PC-9 (cell line): ENCODE results near the gene FBXO9. TPM values are rescaled to one million over a fixed set of nuclear protein-coding genes. Genes with fewer than 3 reads are reported as not detected.
A peak's percentile ranks its signal among the peaks of the same experiment; 100 is the strongest.

ENCODE experiments used
- BruUV-seq: library from RNA; stranded (reverse); fragments of 400-500 nt; replicated peaks from 2 replicates; lab custom pipeline; 2021; lab: Mats Ljungman, UMichigan
- CTCF ChIA-PET: fragments of 300-600 bp; sonication (Branson Sonifier 250); formaldehyde crosslinking; loops from one replicate; lab custom pipeline; 2022; ENCODE audit warnings: antibody characterized with exemption; lab: Charles Lee
- POLR2A ChIA-PET: fragments of 300-600 bp; sonication (Branson Sonifier 250); formaldehyde crosslinking; loops from one replicate; lab custom pipeline; 2022; ENCODE audit warnings: antibody characterized with exemption; ENCODE audit not compliant: unreplicated experiment; lab: Charles Lee
- DNase-seq, 2 experiments: peaks; one replicate each; pipeline versions ENCODE4 v3.0.0 to v3.0.0-alpha.2; 2015 to 2022; ENCODE audit warnings: mixed read lengths in 1 of 2
- H2AFZ ChIP-seq: fragments of 200-600 bp; sonication (generic); 2 replicates; pipeline ENCODE4 v1.8.1; 2017; ENCODE audit warnings: antibody characterized with exemption
- H3F3A ChIP-seq: fragments of 200-600 bp; sonication (generic); 2 replicates; pipeline ENCODE4 v1.8.1; 2017; ENCODE audit warnings: antibody characterized with exemption, mild to moderate bottlenecking, low read depth; ENCODE audit not compliant: insufficient read depth
- H3K27ac ChIP-seq: fragments of 200-600 bp; sonication (generic); 2 replicates; pipeline ENCODE4 v1.6.1; 2016; ENCODE audit warnings: mixed run types
- H3K27me3 ChIP-seq: fragments of 200-600 bp; sonication (generic); 2 replicates; pipeline ENCODE4 v1.6.1; 2016; ENCODE audit warnings: low read depth, mixed run types; ENCODE audit not compliant: insufficient read depth
- H3K36me3 ChIP-seq: fragments of 200-600 bp; sonication (generic); 2 replicates; pipeline ENCODE4 v1.6.1; 2016; ENCODE audit warnings: low read depth, mixed run types
- H3K4me1 ChIP-seq: fragments of 200-600 bp; sonication (generic); replicated peaks from 2 replicates; pipeline ENCODE4 v1.6.1; 2016; ENCODE audit warnings: mixed run types; ENCODE audit not compliant: insufficient read depth
- H3K4me2 ChIP-seq: fragments of 200-600 bp; sonication (generic); 2 replicates; pipeline ENCODE4 v1.6.1; 2017; ENCODE audit warnings: mixed run types
- H3K4me3 ChIP-seq: fragments of 200-600 bp; sonication (generic); 2 replicates; pipeline ENCODE4 v1.6.1; 2016; ENCODE audit warnings: mixed run types
- H3K79me2 ChIP-seq: fragments of 200-600 bp; sonication (generic); 2 replicates; pipeline ENCODE4 v1.6.1; 2017; ENCODE audit warnings: low read depth, mixed run types
- H3K9me2 ChIP-seq: fragments of 200-600 bp; sonication (generic); 2 replicates; pipeline ENCODE4 v1.8.1; 2017; ENCODE audit warnings: mild to moderate bottlenecking; ENCODE audit not compliant: insufficient read depth
- H3K9me3 ChIP-seq: fragments of 200-600 bp; sonication (generic); 2 replicates; pipeline ENCODE4 v1.8.1; 2016; ENCODE audit warnings: low read depth; ENCODE audit not compliant: insufficient read depth
- H4K20me1 ChIP-seq: fragments of 200-600 bp; sonication (generic); 2 replicates; pipeline ENCODE4 v1.8.1; 2017; ENCODE audit not compliant: insufficient read depth
- CTCF ChIP-seq: fragments of 200-600 bp; sonication (generic); conservative IDR thresholded peaks from 2 replicates; pipeline ENCODE4 v1.6.1; 2017; ENCODE audit warnings: mixed run types, antibody characterized with exemption, mild to moderate bottlenecking, moderate library complexity
- EZH2 ChIP-seq: fragments of 200-600 bp; sonication (generic); IDR thresholded peaks from 2 replicates; pipeline ENCODE4 v1.8.0; 2017; ENCODE audit warnings: antibody characterized with exemption, low read depth
- intact Hi-C: fragments of 100-400 bp; cut with micrococcal nuclease; formaldehyde crosslinking; loops from one replicate; pipeline ENCODE4 v1.10.0; 2022; ENCODE audit not compliant: unreplicated experiment
- total RNA-seq: library from RNA; stranded (reverse); gene quantifications from 2 replicates; pipeline ENCODE4 v1.2.3, GENCODE V29; 2021

FBXO9 gene
- total RNA-seq, 1 experiment from 2014 or later: 56.5 TPM

GRCh38 chr6:53109612-53110011 lies 44.4 kb downstream of the FBXO9 start:
- TF ChIP-seq EZH2: no peak
- TF ChIP-seq CTCF: no peak
- H4K20me1 ChIP-seq: no peaks in the 10 kb centered on the region
- H3K79me2 ChIP-seq: no peaks in the 10 kb centered on the region
- H2AFZ ChIP-seq: no peak overlapping the region
- DNase-seq: no peak
- intact Hi-C loops: loop anchor here (5.0 to 10.0 kb wide), 3 partner anchors 358 to 845 kb away; no protein-coding TSS in a partner anchor
- no peak overlapping the region for H3K4me3 ChIP-seq
- H3K27ac ChIP-seq: no peak overlapping the region
- no peaks in the 10 kb centered on the region for H3K36me3 ChIP-seq
- peaks cover 58% of the 10 kb centered on the region for H3K4me1 ChIP-seq
- CTCF ChIA-PET: no interaction called here
- POLR2A ChIA-PET: no interaction called here
- BruUV-seq: no TSS peak
- no peaks in the 10 kb centered on the region; the same call in 1 of the 2 replicates for H3K9me3 ChIP-seq
- H3F3A ChIP-seq: peaks cover 35% of the 10 kb centered on the region
- no peaks in the 10 kb centered on the region for H3K9me2 ChIP-seq
- no peaks in the 10 kb centered on the region for H3K27me3 ChIP-seq
- H3K4me2 ChIP-seq: no peak overlapping the region

- no TSS peak for BruUV-seq
- no peak overlapping the region for H2AFZ ChIP-seq
- intact Hi-C loops: loop anchor here (1.0 to 5.0 kb wide), 5 partner anchors 56 to 615 kb away; partner anchors contain the start of gene GCLC
- no peaks in the 10 kb centered on the region for H3K9me2 ChIP-seq
- no peak for DNase-seq
- H3F3A ChIP-seq: peaks cover 36% of the 10 kb centered on the region
- H3K27me3 ChIP-seq: no peaks in the 10 kb centered on the region
- peaks cover 61% of the 10 kb centered on the region for H3K4me1 ChIP-seq
- ChIA-PET CTCF (interaction anchor here (0.7 to 1.5 kb wide), 5 partner anchors 7 to 616 kb away, joined by 3 to 5 read pairs (median 3); no protein-coding TSS in a partner anchor), POLR2A (interaction anchor here (0.6 to 1.1 kb wide), 4 partner anchors 500 to 749 kb away, joined by 3 to 11 read pairs (median 6); partner anchors contain the start of gene LRRC1)
- no peaks in the 10 kb centered on the region for H3K36me3 ChIP-seq
- no peak overlapping the region; the same call in 1 of the 2 replicates for H3K4me3 ChIP-seq
- no peak for TF ChIP-seq EZH2
- no peak for TF ChIP-seq CTCF
- peak overlapping the region; percentile 72 for H3K27ac ChIP-seq
- H3K9me3 ChIP-seq: peaks cover 7% of the 10 kb centered on the region
- H3K4me2 ChIP-seq: peak overlapping the region; percentile 78
- no peaks in the 10 kb centered on the region for H4K20me1 ChIP-seq
- no peaks in the 10 kb centered on the region for H3K79me2 ChIP-seq
Measured at GRCh38 chr6:53111865-53112264, 46.7 kb downstream of the FBXO9 start.

GRCh38 chr6:53112404-53112803 lies 47.2 kb downstream of the FBXO9 start:
- H3K27me3 ChIP-seq: no peaks in the 10 kb centered on the region
- intact Hi-C loops: loop anchor here (1.0 to 5.0 kb wide), 5 partner anchors 56 to 615 kb away; partner anchors contain the start of gene GCLC
- TF ChIP-seq EZH2 (no peak), CTCF (no peak)
- no TSS peak for BruUV-seq
- peak overlapping the region; percentile 88 for H3K27ac ChIP-seq
- ChIA-PET POLR2A (interaction anchor here (0.5 to 1.1 kb wide), 8 partner anchors 56 to 822 kb away, joined by 3 to 11 read pairs (median 3); partner anchors contain the start of gene LRRC1), CTCF (interaction anchor here (0.7 to 1.5 kb wide), 6 partner anchors 8 to 616 kb away, joined by 3 to 5 read pairs (median 4); no protein-coding TSS in a partner anchor)
- H2AFZ ChIP-seq: no peak overlapping the region
- H3K4me3 ChIP-seq: peak overlapping the region; percentile 41; the same call in 1 of the 2 replicates
- H4K20me1 ChIP-seq: no peaks in the 10 kb centered on the region
- H3K4me2 ChIP-seq: peak overlapping the region; percentile 78
- H3K9me3 ChIP-seq: peaks cover 7% of the 10 kb centered on the region
- peaks cover 36% of the 10 kb centered on the region for H3F3A ChIP-seq
- peaks cover 61% of the 10 kb centered on the region for H3K4me1 ChIP-seq
- DNase-seq: peak; percentile 84 to 97
- H3K79me2 ChIP-seq: no peaks in the 10 kb centered on the region
- H3K9me2 ChIP-seq: no peaks in the 10 kb centered on the region
- no peaks in the 10 kb centered on the region for H3K36me3 ChIP-seq
